CD4-positive, alpha-beta T cell treated with Interleukin-17A for 1 hour (primary cell): ENCODE results near the gene YWHAE.
"Not testable (repeated sequence)": the region's sequence is repeated elsewhere in the genome, so short reads cannot be mapped to it uniquely, and the experiment has no call there.

Source experiments
- DNase-seq: peaks from one replicate; pipeline ENCODE4 v3.0.0-alpha.2; 2020

The YWHAE gene

DNA sequence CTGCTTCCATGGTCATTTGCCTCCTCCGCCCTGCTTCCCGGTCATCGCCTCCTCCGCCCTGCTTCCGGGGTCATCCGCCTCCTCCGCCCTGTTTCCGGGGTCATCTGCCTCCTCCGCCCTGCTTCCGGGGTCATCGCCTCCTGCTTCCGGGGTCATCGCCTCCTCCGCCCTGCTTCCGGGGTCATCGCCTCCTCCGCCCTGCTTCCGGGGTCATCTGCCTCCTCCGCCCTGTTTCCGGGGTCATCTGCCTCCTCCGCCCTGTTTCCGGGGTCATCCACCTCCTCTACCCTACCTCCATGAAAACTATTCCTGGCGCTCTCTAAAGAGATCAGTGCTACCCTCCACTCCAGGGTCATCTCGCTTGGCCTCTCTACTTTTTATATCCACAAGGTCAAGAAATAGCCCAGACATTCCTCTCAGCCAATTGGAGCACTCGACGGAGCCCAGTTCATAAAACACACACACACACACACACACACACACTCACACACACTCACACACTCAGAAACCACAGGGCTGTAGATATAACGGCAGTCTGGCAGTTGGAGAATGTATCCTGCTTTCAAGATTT, 75.7 kb downstream of the YWHAE start:
- DNase-seq: no peak

DNA sequence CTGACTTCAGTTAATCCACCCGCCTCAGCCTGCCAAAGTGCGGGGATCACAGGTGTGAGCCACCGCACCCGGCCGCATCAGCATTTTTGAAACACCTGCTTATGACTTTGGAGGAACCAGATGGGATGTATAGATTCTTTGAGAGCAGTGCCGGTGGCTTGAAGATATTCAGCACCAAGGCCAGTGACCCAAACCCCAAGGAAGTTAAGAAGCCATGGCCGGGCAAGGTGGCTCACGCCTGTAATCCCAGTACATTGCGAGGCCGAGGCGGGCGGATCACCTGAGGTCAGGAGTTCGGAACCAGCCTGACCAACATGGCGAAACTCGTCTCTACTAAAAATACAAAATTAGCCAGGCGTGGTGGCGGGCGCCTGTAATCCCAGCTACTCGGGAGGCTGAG, 76.7 kb downstream of the YWHAE start:
- DNase-seq: no peak

DNA sequence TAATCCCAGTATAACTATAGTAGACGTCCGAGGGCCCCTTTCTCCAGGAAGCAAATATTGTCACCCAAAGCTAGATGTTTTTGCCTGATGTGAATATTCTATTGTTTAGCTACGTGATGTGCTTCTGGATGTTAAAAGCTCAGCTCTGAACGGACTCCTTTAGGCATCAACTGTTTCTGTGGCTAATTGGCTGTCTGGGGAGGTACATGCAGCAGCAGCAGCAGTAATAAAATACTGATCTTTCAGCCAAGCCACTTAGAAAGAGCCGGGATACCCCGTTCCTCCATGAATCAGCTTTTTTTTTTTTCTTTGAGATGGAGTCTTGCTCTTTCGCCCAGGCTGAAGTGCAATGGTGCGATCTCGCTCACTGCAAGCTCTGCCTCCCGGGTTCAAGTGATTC, 77.5 kb downstream of the YWHAE start:
- DNase-seq: no peak

DNA sequence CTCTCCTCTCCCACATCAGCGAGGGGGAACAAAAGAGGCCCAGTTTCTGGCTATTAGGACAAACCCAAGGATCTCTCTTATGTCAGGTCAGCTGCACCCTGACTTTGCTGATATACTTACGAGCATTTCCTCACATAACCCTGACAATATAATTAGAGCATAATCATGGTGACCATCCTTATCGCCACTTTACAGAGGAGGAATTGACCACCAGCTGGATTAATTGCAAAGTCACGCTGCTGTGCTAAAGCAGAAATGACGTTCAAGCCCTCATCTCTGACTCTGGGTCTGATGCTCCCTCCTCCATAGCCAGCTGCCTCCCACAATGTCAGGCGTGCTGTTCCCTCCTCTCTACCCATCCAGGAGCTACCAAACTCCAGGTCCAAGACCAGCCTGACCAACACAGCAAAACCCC, 78.0 kb downstream of the YWHAE start:
- no peak for DNase-seq

DNA sequence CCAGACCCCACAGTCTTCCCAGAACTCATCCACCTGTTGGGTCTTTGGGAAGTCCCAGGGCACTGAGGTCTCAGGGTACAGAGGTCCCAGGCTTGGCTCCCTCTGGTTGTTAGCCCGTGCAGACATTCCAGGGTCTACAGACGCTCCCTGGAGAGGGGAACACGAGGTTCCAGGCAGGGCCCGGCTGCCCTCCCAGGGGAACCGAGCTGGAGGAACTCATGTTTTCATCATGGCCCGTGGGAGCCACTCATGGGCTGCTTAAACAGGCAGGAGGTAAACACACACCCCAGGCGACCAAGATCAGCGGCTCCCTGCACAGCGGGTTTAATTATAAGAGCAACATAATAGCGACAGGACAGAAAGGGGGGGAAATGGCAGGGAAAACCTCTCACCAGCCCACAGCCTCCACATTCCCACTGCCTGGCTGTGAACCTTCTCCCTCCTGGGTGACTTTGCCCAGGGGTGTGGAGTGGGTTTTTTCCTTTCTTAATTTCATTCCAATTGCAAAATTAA, 84.1 kb downstream of the YWHAE start:
- no peak for DNase-seq

DNA sequence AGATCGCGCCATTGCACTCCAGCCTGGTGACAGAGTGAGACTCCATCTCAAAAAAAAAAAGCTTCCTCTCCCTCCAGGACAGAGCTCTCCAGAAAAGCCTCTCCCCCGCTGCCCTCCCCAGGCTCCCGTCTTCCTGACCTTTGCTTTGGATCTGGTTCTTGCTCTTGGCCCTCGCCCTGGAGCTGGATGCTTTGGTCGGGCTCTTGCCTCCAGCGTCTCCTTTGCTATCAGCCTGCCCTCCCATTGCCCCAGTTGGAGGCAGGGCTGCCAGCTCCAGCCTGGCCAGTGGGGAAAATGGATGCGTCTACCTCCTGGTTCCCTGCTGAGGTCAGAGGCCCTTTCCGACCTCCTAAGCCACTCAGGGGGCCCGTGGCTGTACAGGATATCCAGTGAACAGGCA, 84.6 kb downstream of the YWHAE start:
- no peak for DNase-seq

DNA sequence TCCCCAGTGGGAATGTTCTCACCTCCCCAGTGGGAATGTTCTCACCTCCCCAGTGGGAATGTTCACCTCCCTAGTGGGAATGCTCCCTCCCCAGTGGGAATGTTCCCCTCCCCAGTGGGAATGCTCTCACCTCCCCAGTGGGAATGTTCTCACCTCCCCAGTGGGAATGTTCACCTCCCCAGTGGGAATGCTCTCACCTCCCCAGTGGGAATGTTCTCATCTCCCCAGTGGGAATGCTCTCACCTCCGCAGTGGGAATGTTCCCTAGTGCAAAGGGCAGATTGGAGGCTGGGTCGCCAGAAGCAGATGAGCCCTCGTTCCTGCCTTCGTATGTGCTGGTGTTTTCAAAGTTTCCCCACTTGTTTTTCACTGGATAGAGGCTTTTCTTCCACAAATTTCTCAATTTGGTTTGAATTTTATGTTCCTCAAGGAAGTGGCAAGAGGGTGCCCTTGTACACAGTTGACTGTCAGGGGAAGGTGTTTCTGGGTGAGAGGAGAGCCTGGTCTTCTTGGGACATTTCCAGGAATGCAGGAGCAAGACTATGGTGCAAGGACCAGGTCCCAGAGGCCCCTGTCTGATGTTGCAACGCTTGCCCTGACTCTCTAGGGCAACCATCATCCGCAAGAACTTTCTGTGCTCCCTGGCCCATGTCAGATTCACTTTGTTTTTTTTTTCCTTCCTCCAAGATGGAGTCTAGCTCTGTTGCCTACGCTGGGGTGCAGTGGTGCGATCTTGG, 86.6 kb downstream of the YWHAE start:
- DNase-seq: no peak

DNA sequence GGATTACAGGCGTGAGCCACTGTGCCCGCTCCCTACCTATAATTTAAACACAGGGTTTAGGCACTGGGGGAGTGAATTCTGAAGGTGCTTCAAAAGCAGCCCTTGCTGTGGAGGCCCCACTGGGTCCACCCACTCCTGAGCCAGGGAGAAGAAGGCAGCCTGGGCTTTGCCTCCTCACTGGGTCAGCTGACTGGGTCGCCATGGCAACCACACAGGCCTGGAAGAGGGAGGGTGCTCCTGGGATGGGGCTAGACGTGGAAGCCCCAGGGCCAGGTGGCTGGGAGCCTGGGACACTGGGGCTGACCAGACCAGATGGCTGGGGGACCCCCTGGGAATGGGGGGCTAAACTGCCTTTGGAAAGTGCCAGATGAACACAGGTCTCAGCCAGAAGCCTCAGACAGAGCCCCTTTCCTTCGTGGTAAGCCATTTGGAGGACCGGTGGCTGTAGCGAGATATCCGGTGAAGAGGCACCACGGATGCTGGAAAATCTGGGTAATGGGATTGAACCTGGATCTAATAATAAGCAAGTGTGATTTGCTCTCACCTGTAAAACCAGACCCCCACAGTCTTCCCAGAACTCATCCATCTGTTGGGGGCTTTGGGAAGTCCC, 87.7 kb downstream of the YWHAE start:
- DNase-seq: no peak

DNA sequence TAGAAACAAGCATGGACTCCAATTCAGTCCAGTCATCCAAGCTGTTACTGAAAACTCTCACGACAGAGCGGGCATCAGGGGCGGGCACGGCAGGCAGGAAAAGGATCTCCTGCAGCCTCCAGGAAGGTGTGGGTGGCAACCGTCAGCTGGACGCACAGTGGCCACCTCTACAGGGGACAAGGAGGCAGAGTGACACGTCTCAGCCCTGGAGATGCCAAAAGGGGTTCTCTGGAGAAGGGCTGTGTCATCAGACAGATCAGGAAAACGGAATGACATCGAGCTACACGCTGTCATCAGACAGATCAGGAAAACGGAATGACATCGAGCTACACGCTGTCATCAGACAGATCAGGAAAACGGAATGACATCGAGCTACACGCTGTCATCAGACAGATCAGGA, 92.2 kb downstream of the YWHAE start:
- not testable (repeated sequence) for DNase-seq

DNA sequence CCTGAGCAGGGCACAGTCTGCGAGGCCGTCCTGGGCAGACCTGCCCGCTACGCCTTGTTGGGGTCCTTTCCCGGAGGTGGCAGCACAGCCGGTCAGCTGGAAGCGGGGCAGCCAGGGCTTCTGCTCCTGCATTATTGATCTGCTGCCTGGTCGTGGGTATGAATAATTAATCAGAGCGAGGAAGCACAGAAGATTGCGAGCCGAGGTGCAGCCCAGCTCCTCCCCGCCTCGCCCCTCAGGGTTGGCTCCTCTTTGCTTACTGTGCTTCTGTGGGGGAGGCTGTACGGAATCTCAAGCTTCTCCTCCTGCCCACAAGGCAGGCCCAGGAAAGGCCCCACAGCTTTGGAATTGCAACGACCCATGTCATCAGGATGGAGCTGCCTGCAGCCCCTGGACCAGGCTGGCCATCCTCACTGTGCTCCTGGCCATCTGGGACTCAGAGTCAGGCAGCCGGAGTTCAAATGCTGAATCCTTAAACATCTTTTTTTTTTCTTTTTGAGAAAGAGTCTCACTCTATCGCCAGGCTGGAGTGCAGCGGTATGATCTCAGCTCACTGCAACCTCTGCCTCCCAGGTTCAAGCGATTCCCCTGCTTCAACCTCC, 95.0 kb downstream of the YWHAE start:
- no peak for DNase-seq

DNA sequence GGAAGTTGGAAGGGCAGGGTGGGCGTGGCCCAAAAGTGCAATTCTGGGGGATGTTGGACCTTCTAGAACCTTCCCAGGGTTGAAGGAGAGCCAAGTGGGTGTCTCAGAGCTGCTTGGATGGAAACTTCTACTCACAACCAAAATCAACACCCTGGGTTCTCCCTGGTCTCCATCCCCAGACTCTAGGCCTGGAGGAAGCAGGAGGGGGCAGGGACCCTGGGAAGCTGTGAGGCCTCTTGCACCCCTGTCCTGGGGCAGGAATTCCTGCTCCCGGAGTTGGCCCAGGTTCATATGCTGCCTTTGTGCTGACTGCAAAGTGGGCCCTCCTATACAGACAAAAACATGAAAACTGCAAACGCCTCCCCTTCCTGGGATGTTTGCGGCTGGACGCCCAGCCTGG, 95.5 kb downstream of the YWHAE start:
- DNase-seq: no peak

DNA sequence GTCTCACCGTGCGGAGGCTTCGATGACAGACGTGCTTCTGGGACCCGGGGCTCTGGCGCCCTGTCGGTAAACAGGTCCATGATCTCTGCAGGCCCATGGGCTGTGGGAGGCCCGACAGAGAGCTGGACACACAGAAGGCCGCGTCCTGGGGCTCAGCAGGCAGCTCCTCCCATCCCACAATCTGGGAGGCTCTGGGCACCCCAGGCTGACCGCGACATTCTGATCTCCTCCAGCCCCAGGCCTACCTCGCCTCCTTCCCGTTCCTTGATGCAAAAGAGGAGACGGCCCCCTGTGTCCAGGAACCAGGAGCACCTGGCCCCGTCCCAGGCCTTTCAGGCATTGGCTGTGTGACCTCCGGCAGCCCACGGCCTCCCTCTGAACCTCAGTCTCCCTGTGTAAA, 97.3 kb downstream of the YWHAE start:
- DNase-seq: no peak

DNA sequence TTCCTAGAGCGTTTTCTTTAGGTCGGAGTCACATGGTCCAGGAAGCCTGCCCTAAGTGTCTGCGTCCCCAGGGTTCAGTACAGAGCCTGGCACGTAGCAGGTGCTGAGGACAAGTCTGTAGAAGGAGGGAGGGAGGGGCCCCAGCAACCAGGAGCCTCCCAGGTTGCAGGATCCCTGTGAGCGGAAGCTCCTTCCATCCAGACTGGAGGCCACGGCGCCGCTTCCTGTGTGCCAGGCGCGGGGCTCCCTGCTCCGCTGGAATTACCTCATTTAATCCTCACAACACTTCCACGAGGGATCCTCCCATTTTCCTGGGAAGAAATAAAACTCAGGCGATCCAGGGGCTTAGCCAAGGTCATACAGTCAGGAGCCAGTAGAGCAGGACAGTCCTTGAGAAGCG, 98.5 kb downstream of the YWHAE start:
- DNase-seq: no peak

DNA sequence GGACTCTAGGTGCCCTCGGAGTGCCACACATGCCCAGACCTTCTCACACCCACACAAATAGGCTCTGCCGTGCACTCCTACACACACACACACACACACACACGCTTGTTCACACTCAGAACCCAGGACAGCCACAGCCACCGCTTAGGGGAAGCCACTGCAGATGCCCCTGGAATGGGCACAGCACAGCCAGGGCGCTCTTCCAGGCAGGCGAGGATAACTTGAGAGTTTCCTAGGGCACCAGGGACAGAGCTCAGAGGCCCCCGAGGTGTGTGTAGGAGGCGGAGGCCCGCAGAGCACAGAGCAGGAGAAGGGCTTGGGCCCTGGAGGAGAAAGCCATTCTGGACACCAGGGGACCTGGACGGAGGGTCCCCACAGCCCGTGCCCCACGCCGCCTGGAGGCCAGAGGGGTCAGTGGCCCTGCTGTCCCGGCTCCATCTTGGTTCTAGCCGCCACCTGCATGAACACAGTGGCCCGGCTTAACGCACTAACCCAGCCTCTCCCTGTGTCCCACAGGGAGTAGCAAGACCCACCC, 99.6 kb downstream of the YWHAE start:
- no peak for DNase-seq

DNA sequence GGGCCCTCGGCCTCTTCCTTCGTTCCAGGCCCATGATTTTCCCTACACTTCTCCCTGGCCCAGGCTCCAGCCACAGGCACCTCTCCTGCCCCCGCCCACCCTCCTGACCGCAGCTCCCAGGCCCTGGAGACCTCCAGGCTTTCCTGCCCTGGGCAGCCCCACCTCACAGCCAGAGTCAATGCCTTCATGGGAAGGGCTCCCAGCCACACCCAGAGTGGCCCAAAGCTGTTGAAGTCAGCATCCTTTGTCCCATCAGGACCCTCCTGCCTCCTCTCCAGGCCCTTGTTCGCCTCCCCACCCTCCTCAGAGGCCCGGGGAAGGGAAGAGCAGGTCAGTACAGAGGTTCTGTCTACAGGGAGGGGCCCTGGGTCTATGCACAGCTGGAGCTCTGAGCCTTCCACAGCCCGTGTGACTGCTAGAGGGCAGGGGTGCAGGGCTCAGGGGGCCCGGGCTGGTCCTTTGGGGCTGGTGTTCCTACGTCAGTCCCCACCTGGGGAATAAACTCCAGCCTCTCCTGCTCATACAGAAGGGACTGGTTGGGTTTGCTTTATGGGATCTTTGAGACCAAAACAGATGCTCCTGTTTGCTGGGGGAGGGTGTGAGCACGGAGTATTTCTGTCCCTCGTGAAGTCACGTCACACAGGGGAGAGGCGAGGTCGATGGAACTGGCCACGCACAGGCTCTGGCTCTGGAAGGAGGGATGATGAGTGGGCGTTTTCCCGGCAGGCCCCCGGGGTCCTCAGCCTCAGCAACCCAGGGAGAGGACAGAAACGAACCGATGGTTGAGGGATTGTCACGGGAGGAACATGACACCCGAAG, 100.3 kb downstream of the YWHAE start:
- no peak for DNase-seq

DNA sequence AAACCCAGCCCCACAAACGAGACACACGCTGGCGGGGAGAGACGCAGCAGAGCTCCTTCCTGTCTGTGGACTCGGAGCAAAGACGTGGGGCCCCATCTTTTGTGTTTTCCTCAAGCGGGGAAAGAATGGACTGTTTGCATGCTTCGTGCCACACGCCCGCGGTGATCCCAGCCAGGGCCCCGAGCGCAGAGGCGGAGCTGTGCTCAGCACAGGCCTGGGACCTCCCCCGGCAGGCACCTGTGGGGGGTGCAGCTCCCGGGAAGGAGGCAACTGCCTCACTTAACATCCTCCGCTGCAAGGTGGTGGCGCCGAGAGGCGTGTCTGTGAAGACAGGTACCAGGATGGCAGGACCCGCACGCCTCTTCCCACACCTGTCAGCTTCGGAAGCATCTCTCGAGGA, 101.4 kb downstream of the YWHAE start:
- DNase-seq: peak; percentile 31
